K562 (cell line): Measurements from ENCODE around the gene CTF1. TPM values are rescaled to one million over a fixed set of nuclear protein-coding genes. Genes with fewer than 3 reads are reported as not detected.

Experiments used
- CBX5 ChIP-seq: IDR thresholded peaks from 2 replicates; pipeline ENCODE4 v1.6.1; 2014; ENCODE audit warnings: low read depth, borderline replicate concordance
- CEBPG ChIP-seq, 3 experiments: fragments of 200-800 bp in 1 of 3; sonication (Bioruptor generic) in 1 of 3; sonication (generic) in 1 of 3; formaldehyde crosslinking in 1 of 3; IDR thresholded peaks in 2 of 3; conservative IDR thresholded peaks in 1 of 3; 2 replicates each; pipeline versions ENCODE4 v1.6.1 to v1.8.0; 2016 to 2022; ENCODE audit warnings: missing compliant biosample characterization in 2 of 3, missing genetic modification characterization in 2 of 3, mild to moderate bottlenecking in 1 of 3, missing genetic modification reagents in 1 of 3
- HCFC1 ChIP-seq: IDR thresholded peaks from 2 replicates; pipeline ENCODE4 v1.6.1; 2012; ENCODE audit warnings: low read depth, low read length, improper control_type of control experiment
- HDAC3 ChIP-seq: fragments of 450-650 bp; IDR thresholded peaks from 2 replicates; pipeline ENCODE4 v1.6.1; 2018; ENCODE audit warnings: borderline replicate concordance, mild to moderate bottlenecking, moderate library complexity; ENCODE audit not compliant: partially characterized antibody
- HLTF ChIP-seq: fragments of 450-650 bp; IDR thresholded peaks from 2 replicates; pipeline ENCODE4 v1.6.1; 2016
- KHSRP ChIP-seq: fragments of 450-650 bp; IDR thresholded peaks from 2 replicates; pipeline ENCODE4 v1.6.1; 2017
- MCM7 ChIP-seq, 2 experiments: fragments of 450-650 bp; IDR thresholded peaks; 2 replicates each; pipeline ENCODE4 v1.6.1; 2016 to 2018
- PCBP2 ChIP-seq: fragments of 200-400 bp; formaldehyde crosslinking; IDR thresholded peaks from 2 replicates; pipeline ENCODE4 v1.6.1; 2018; ENCODE audit warnings: low read length, low read depth, mild to moderate bottlenecking, moderate library complexity; ENCODE audit not compliant: poor library complexity, severe bottlenecking
- SP1 ChIP-seq: sonication (generic); formaldehyde crosslinking; IDR thresholded peaks from 2 replicates; pipeline ENCODE4 v1.8.1; 2022; ENCODE audit warnings: mild to moderate bottlenecking, missing genetic modification reagents
- SPI1 ChIP-seq: IDR thresholded peaks from 2 replicates; pipeline ENCODE4 v1.6.1; 2011; ENCODE audit warnings: low read depth, low read length, control low read depth, borderline replicate concordance
- STAT5A ChIP-seq: IDR thresholded peaks from 2 replicates; pipeline ENCODE4 v1.6.1; 2012; ENCODE audit warnings: low read length, inconsistent platforms, borderline replicate concordance
- TBL1XR1 ChIP-seq, 2 experiments: IDR thresholded peaks; 2 replicates each; pipeline ENCODE4 v1.6.1; 2012; ENCODE audit warnings: improper control_type of control experiment in 2 of 2, low read length in 2 of 2, mild to moderate bottlenecking in 1 of 2
- ZNF696 ChIP-seq: fragments of 250-450 bp; sonication (Bioruptor Pico); conservative IDR thresholded peaks from 2 replicates; pipeline ENCODE4 v1.4.0; 2020; ENCODE audit warnings: mild to moderate bottlenecking, moderate library complexity
- polyA plus RNA-seq, 8 experiments: library from polyadenylated mRNA; depleted of rRNA in 4 of 8; stranded (reverse) in 5 of 8; unstranded in 3 of 8; fragments of >200 nt; fragmentation: Nextera tagmentation in 2 of 8; fragmentation: Illumina TruSeq in 1 of 8; extraction: Ambion mirVana in 2 of 8; extraction: Trizol in 1 of 8; gene quantifications; 2 replicates each; pipeline versions ENCODE4 v1.2.1 to v1.2.3, GENCODE V29; 2011 to 2014; ENCODE audit warnings: inconsistent platforms in 1 of 8, missing spikeins in 1 of 8
- total RNA-seq, 7 experiments: library from RNA; depleted of rRNA in 6 of 7; stranded (reverse); fragments of >200 nt in 6 of 7; fragmentation: Illumina TruSeq in 2 of 7; extraction: Trizol in 2 of 7; gene quantifications; 2 replicates each; pipeline versions ENCODE4 v1.2.1 to v1.2.3, GENCODE V29; 2011 to 2021; ENCODE audit warnings: low replicate concordance in 1 of 7
- TF ChIP-seq, protein P1 (sequence below): fragments of 250-450 bp; sonication (Bioruptor Pico); IDR thresholded peaks from 2 replicates; pipeline ENCODE4 v1.4.0; 2020; ENCODE audit warnings: mild to moderate bottlenecking, moderate library complexity
- TF ChIP-seq, protein P2 (sequence below), 3 experiments: fragments of 200-800 bp in 1 of 3; fragments of 250-450 bp in 1 of 3; fragments of 450-650 bp in 1 of 3; sonication (Bioruptor Pico) in 1 of 3; sonication (Bioruptor generic) in 1 of 3; formaldehyde crosslinking in 1 of 3; IDR thresholded peaks; 2 replicates each; pipeline versions ENCODE4 v1.6.1 to v1.8.0; 2016 to 2022; ENCODE audit warnings: mild to moderate bottlenecking in 2 of 3, missing genetic modification characterization in 2 of 3, missing compliant biosample characterization in 1 of 3, moderate library complexity in 1 of 3

The CTF1 gene
- total and polyA plus RNA-seq, 9 of the 15 experiments (the other 6 are each of a cell fraction or from before 2014, with no cell fraction given), result 0.24 to 2.5 (median 0.44) TPM

DNA sequence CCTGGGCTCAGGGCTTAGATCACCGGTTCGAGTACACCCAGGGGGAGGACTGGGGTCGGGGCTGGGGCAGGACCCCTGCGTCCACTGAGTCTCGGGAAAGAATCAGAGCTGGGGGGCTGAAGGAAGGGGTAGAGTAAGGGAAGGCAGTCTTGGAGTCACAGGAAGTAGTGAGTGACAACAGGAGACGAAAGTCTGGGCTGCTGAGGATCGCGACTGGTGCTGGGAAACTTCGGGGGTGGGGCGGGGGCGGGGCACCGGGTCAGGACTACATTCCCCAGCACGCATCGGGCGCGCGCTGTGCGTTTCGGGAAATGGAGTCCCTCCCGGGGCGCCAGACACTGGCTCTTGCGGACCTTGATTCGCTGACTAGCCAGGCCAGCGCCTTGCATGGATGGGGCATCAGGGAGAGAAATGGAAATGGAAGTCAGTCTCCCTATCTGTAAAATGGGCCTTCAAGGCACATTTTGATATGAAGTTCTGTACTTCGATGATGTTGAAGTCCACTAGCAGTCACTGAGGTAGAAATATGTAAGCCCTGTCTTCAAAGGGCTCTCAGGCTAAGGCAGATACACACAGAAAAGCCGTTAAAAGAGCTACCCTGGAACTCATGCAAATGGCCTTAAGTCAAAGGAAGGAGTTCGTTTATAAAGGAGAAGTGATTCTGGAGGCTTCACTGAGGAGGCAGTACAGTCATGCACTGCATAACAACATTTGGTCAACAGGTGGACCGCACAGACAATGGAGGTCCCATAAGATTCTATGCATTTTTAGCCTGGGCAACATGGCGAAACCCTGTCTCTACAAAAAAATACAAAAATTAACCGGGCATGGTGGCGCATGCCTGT lies 697 bp downstream of the CTF1 start (continued):
- TF ChIP-seq, protein P1, sequence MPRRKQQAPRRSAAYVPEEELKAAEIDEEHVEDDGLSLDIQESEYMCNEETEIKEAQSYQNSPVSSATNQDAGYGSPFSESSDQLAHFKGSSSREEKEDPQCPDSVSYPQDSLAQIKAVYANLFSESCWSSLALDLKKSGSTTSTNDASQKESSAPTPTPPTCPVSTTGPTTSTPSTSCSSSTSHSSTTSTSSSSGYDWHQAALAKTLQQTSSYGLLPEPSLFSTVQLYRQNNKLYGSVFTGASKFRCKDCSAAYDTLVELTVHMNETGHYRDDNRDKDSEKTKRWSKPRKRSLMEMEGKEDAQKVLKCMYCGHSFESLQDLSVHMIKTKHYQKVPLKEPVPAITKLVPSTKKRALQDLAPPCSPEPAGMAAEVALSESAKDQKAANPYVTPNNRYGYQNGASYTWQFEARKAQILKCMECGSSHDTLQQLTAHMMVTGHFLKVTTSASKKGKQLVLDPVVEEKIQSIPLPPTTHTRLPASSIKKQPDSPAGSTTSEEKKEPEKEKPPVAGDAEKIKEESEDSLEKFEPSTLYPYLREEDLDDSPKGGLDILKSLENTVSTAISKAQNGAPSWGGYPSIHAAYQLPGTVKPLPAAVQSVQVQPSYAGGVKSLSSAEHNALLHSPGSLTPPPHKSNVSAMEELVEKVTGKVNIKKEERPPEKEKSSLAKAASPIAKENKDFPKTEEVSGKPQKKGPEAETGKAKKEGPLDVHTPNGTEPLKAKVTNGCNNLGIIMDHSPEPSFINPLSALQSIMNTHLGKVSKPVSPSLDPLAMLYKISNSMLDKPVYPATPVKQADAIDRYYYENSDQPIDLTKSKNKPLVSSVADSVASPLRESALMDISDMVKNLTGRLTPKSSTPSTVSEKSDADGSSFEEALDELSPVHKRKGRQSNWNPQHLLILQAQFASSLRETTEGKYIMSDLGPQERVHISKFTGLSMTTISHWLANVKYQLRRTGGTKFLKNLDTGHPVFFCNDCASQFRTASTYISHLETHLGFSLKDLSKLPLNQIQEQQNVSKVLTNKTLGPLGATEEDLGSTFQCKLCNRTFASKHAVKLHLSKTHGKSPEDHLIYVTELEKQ (CRISPR knock-in tag), result no peak
- TF ChIP-seq MCM7 (IDR thresholded peaks at IDR 0.05) (no peak), HLTF (no peak), STAT5A (no peak), PCBP2 (no peak), HDAC3 (no peak), SPI1 (0 out of 2 replicates have a peak, but pooled peaks have one; percentile 20), ZNF696 (no peak), CEBPG (CRISPR knock-in tag; IDR thresholded peaks at IDR 0.05) (no peak), CEBPG (tag; conservative IDR thresholded peaks at IDR 0.05 in 1 of 2, IDR thresholded peaks at IDR 0.05 in 1 of 2) (no peak), CBX5 (no peak), SP1 (CRISPR knock-in tag) (peak; percentile 7; the same call in 1 of the 2 replicates), TBL1XR1 (IDR thresholded peaks at IDR 0.05; ENCODE audit: low read length in 2 of 2) (no peak), KHSRP (no peak), HCFC1 (peak; percentile 99)
- TF ChIP-seq, protein P2, sequence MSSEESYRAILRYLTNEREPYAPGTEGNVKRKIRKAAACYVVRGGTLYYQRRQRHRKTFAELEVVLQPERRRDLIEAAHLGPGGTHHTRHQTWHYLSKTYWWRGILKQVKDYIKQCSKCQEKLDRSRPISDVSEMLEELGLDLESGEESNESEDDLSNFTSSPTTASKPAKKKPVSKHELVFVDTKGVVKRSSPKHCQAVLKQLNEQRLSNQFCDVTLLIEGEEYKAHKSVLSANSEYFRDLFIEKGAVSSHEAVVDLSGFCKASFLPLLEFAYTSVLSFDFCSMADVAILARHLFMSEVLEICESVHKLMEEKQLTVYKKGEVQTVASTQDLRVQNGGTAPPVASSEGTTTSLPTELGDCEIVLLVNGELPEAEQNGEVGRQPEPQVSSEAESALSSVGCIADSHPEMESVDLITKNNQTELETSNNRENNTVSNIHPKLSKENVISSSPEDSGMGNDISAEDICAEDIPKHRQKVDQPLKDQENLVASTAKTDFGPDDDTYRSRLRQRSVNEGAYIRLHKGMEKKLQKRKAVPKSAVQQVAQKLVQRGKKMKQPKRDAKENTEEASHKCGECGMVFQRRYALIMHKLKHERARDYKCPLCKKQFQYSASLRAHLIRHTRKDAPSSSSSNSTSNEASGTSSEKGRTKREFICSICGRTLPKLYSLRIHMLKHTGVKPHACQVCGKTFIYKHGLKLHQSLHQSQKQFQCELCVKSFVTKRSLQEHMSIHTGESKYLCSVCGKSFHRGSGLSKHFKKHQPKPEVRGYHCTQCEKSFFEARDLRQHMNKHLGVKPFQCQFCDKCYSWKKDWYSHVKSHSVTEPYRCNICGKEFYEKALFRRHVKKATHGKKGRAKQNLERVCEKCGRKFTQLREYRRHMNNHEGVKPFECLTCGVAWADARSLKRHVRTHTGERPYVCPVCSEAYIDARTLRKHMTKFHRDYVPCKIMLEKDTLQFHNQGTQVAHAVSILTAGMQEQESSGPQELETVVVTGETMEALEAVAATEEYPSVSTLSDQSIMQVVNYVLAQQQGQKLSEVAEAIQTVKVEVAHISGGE (CRISPR knock-in tag; IDR thresholded peaks at IDR 0.05), result peak in 1 of 3 experiments; percentile 67; a peak in 1 of 6 replicates
